HEK293 (cell line): ENCODE data around the gene LANCL2.

Experiments
- ATF2 ChIP-seq: fragments of 450-650 bp; formaldehyde crosslinking; IDR thresholded peaks from 2 replicates; pipeline ENCODE4 v1.5.1; 2016; ENCODE audit warnings: missing biosample characterization, missing genetic modification characterization, low read depth
- EGR2 ChIP-seq: fragments of 450-650 bp; formaldehyde crosslinking; IDR thresholded peaks from 2 replicates; pipeline ENCODE4 v1.5.1; 2016; ENCODE audit warnings: low read depth, missing biosample characterization, missing genetic modification characterization
- PRDM4 ChIP-seq: fragments of 450-650 bp; formaldehyde crosslinking; IDR thresholded peaks from 2 replicates; pipeline ENCODE4 v1.5.1; 2017; ENCODE audit warnings: missing biosample characterization, missing genetic modification characterization
- SALL2 ChIP-seq: fragments of 450-650 bp; formaldehyde crosslinking; IDR thresholded peaks from 2 replicates; pipeline ENCODE4 v1.5.0; 2017; ENCODE audit warnings: missing biosample characterization, mild to moderate bottlenecking, missing genetic modification characterization, borderline replicate concordance
- ZBTB11 ChIP-seq: fragments of 450-650 bp; formaldehyde crosslinking; conservative IDR thresholded peaks from 2 replicates; pipeline ENCODE4 v1.5.1; 2016; ENCODE audit warnings: low read depth, missing biosample characterization, missing genetic modification characterization
- ZNF138 ChIP-seq: fragments of 450-650 bp; formaldehyde crosslinking; IDR thresholded peaks from 2 replicates; pipeline ENCODE4 v1.5.1; 2016; ENCODE audit warnings: missing biosample characterization, missing genetic modification characterization, borderline replicate concordance
- ZNF148 ChIP-seq: fragments of 450-650 bp; formaldehyde crosslinking; IDR thresholded peaks from 2 replicates; pipeline ENCODE4 v1.5.0; 2017; ENCODE audit warnings: missing biosample characterization, missing genetic modification characterization, borderline replicate concordance
- ZNF449 ChIP-seq: fragments of 450-650 bp; formaldehyde crosslinking; IDR thresholded peaks from 2 replicates; pipeline ENCODE4 v1.5.1; 2017; ENCODE audit warnings: missing biosample characterization, mild to moderate bottlenecking, missing genetic modification characterization, moderate library complexity
- ZNF585B ChIP-seq: fragments of 450-650 bp; formaldehyde crosslinking; IDR thresholded peaks from 2 replicates; pipeline ENCODE4 v1.5.1; 2016; ENCODE audit warnings: missing biosample characterization, missing genetic modification characterization
- ZNF639 ChIP-seq: fragments of 450-650 bp; formaldehyde crosslinking; IDR thresholded peaks from 2 replicates; pipeline ENCODE4 v1.5.1; 2016; ENCODE audit warnings: missing biosample characterization, missing genetic modification characterization
- ZNF701 ChIP-seq: fragments of 450-650 bp; formaldehyde crosslinking; IDR thresholded peaks from 2 replicates; pipeline ENCODE4 v1.5.1; 2016; ENCODE audit warnings: missing biosample characterization, missing genetic modification characterization
- ZNF704 ChIP-seq: fragments of 450-650 bp; formaldehyde crosslinking; IDR thresholded peaks from 2 replicates; pipeline ENCODE4 v1.5.1; 2016; ENCODE audit warnings: missing biosample characterization, missing genetic modification characterization

The LANCL2 gene

GRCh38 chr7:55335786-55336185 is 29.4 kb upstream of the LANCL2 start (continued):
- TF ChIP-seq ZNF449 (tag by site-specific recombination): no peak
- TF ChIP-seq PRDM4: no peak
- TF ChIP-seq ZNF148 (tag by site-specific recombination): no peak
- TF ChIP-seq ZNF585B (tag by site-specific recombination): no peak
- no peak for TF ChIP-seq ZNF138 (tag by site-specific recombination)
- TF ChIP-seq ZNF701: no peak
- TF ChIP-seq ZNF704 (tag by site-specific recombination): no peak
- no peak for TF ChIP-seq SALL2 (tag by site-specific recombination)
- TF ChIP-seq EGR2: no peak
- TF ChIP-seq ATF2: no peak
- TF ChIP-seq ZNF639 (tag by site-specific recombination): no peak
- TF ChIP-seq ZBTB11 (tag by site-specific recombination): no peak
